ENCODE data around the gene CNDP2.
"Not testable (repeated sequence)": the region's sequence is repeated elsewhere in the genome, so short reads cannot be mapped to it uniquely, and the experiment has no call there.

Gene CNDP2

DNA sequence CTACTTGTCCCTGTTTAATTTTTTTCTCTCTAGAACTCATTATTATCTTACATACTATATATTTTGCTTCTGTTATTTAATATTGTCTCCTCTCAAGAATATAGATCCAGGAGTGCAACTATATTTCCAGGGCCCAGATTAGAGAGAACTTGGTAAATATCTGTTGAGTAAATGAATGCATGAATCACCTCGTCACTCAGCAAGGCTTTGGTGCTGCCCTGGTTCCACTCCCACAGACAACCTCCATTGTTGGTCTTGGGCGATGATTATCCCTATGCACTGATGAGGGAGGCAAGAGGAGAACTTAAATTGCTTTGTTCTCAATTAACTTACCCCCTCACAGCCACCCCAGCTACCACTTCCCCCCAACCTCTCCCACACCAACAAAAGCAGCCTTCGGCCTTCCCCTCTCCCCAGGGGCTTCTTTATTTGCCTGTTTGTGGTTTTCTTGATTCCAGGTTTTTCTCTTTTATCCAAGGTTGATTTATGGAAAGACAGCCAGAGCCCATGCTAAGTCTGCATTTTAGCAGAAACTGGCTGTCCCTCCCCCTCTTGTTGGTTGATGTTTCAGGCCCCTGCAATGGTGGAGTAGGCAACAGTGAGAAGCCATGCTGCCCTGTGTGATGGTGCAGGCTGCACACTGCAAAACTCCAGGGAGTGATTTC, 22.1 kb upstream of the CNDP2 start:
- DNase-seq = no peak

- DNase-seq = peak; percentile 15
Measured at GRCh38 chr18:74476140-74476539, 20.0 kb upstream of the CNDP2 start.

DNA sequence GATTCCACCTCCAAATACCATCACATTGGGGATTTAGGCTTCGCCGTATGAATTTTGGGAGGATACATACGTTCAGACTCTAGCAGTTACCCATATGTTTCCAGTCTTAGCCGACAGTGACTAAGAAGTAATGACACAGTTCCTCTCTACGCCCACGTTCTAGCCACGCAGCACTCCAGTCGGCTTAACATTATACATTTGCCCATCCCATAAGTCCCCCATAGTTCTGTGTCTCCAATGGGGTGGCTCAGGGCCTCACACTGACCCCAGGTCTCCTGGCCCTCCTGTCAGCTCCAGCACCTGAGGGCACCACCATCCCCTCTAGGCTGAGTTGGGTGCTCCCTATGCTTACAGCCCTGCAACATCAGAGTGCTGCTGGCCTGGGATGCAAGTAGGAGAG, 18.4 kb upstream of the CNDP2 start:
- DNase-seq = no peak

- DNase-seq = no peak
Measured at GRCh38 chr18:74478316-74478715, 17.8 kb upstream of the CNDP2 start.

DNA sequence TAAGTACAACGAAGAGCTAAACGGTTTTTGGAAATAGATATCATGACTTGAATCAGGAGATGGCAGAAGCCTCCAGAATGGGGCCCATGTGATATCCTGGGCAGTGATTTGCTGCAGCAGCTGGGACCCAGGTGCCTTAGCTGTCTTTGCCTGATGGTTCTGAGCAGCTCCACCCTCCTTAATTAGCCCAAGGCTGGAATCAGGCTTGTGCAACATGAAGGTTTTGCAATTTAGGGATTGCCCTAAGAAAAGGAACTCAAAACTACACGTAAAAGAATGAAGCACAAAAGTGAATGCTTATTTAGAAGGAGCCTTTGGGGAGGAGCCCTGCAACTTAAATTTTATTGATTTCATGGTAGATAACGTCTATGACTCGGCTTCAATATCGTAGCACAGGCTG, 17.3 kb upstream of the CNDP2 start:
- no peak for DNase-seq

DNA sequence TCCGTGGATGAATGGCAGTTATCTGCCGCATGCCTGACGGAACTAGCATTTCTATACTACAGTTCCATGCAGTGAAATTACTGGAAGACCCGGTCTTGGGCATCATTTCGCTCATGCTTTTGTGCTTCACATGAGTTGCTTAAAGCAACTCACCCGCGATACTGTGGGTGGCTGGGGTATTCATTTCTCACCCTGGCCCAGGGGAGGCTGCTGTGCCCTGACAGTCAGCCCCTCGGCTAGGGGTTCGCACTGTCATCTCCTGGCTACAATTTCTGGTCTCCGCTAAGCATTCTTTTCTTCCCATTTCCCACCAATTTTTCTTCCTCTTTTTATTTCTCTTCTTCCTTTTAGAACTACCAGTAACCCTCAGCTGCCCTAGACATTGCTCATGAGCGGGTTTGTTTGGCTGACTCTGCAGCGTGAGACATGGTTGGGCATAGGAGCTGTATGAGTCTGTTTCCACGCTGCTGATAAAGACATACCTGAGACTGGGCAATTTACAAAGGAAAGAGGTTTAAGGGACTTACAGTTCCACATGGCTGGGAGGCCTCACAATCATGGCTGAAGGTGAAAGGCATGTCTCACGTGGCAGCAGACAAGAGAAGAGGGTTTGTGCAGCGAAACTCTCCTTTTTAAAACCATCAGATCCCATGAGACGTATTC, 16.5 kb upstream of the CNDP2 start:
- no peak for DNase-seq

GRCh38 chr18:74480149-74480651, 16.0 kb upstream of the CNDP2 start:
- DNase-seq = no peak

DNA sequence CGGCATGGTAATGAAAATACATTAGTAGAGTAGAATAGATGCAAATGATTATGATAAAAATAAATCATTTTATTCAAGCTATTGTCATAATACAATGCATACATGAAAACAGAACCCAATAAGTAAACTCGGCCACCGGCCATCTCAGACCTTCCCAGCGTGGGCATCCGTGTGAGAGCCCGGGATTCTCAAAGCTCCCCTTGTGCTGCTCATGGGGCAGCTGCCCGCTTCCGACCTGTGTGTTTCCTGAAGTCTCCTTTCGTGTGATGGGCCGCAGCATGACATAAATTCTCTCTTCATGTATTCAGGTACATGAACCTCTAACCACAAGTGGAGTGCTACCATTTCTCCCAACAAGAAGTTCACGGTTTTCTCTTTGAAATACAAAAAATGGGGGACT, 13.5 kb upstream of the CNDP2 start:
- DNase-seq = no peak

- no peak for DNase-seq
Measured at GRCh38 chr18:74486119-74486849, 9.9 kb upstream of the CNDP2 start.

DNA sequence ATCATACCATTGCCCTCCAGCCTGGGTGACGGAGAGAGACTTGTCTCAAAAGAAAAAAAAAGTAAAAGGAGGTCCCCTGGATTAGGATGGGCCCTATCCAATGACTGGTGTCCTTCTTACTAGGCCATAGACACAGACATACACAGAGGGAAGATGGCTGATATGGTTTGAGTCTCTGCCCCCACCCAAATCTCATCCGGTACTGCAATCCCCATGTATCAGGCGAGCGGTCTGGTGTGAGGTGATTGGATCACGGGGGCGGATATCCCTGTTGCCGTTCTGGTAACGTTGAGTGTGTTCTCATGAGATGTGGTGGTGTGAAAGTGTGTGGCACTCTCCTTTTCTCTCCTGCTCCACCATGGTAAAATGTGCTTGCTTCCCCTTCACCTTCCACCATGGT, 7.8 kb upstream of the CNDP2 start:
- no peak for DNase-seq

DNA sequence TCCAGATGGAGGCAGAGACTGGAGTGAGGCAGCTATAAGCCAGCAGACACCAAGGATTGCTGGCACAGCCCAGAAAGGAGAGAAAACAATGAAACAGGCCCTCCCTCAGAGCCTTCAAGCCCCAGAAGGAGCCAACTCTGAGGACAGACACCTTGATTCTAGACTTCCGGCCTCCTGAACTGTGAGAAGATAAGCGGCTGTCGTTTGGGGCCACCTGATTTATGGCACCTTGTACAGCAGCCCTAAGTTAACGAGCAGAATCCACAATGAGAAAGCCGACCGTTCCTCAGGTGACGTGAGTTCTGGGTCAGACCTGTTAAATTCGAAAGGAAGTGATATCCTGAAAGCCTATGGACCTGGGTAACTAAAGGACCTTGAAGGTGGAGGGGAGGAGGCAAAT, 7.3 kb upstream of the CNDP2 start:
- DNase-seq = no peak

DNA sequence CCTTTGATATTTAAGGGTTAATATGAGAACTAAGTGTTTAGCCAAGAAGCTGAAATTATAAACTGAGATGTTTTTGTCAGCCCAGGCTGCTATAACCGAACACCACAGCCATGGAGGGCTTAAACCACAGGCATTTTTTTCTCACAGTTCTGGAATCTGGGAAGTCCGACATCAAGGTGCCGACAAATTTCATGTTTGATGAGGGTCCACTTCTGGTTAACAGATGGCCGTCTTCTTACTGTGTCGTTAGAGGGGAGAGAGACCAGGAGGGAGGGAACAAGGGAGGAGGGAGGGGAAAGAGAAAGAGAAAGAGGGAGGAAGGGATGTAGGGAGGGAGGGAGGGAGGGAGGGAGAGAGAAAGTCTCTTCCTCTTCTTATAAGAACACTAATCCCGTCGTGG, 6.5 kb upstream of the CNDP2 start:
- no peak for DNase-seq

- no peak for DNase-seq
Measured at GRCh38 chr18:74492259-74492658, 3.9 kb upstream of the CNDP2 start.

DNA sequence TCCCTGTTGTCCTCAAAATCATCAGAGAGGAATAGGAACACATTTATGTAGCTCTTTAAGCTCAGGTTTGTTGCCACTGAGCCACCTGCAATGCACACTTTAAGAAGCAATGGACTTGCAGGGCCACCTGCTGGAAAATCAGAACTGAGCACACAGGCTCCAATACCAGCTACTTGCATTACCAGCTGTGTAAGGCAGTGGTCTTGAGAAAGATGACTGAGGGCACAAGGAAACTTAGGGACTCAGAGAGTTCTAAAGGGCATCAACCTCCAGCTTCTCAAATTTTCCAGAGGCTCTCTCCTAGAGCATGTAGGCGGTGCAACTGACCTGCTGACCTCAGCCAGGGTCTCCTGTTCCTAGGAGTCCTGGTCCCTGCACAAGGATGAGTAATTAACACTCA, 2.5 kb upstream of the CNDP2 start:
- DNase-seq = no peak

DNA sequence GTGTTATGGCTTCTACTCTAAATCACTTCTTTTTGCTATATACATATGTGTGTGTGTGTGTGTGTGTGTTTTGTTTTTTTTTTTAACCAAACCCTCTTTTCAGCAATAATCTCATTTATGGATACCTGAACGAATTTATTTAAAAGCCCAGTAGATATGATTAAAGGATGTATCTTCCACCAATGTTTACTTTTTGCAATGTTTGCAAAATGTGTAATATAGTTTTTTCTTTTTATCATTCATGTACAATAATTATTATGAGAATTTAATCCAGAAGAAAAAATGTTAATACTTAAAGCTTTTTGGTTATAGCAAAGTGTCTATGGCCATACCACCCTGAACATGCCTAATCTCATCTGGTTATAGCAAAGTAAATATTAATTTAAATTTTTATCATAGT, 1.6 kb upstream of the CNDP2 start:
- DNase-seq = no peak

- no peak for DNase-seq
Measured at GRCh38 chr18:74496508-74497323, 553 bp downstream of the CNDP2 start.

GRCh38 chr18:74497324-74497676, 1.1 kb downstream of the CNDP2 start:
- DNase-seq = no peak

DNA sequence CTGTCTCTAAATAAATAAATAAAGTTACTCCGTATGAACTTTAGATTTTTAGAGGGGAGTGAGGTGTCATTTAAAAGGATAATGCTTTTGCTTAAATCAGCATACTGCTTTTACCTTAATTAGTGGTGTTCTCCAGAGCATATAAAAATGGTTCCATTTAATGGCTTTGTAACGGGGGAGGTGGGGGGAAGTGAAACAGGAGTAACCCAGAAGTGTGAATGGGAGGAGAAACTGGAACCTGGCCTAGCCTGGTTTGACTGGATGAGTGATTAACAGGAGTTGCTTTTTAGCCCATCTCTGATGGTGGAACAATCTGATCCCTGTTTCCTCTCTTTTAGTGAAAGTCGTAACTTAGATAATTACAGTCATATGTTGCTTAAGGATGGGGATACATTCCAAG, 1.6 kb downstream of the CNDP2 start:
- DNase-seq = no peak

DNA sequence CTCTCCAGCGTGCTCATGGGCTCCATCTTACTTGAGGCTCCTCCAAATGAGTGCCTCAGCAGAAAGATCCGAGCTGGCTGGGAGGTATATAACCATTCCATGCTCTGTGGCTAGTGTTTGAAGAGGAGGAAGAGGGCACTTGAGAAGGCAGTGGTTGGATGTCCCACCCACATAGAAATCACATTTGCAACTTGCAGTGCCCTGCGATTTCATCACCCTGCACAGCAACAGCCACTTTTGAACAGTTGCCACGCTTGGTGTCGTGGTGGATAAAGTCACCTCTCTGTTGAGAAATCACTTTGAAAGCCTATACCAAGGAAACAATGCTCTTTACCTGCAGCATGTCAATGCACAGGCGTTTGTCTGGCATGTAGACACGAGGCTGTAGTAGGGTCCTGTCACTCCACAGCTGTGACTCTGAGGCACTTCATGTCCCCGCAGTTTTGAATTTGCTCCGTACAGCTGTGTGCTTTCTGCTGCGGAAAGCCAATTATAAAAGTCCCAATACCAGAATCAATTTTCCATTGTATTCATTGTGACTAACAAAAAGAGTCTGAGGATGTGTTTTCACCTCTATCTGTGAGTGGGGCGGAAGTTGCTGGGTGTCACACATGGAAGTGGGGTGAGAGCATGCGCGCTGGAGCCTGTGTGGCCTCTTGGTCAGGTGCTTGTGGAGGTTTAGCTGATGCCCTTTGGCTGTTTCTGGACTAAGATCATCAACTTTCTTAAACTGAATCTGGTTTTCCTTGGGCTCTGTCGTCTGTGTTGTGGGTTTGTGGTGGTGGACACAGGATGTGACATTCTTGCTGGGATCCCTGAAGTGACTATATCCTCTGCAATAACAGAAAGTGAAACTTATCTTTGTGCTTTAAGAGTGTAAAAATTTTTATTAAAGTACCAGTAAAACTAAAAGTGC, 2.8 kb downstream of the CNDP2 start:
- DNase-seq = no peak

DNA sequence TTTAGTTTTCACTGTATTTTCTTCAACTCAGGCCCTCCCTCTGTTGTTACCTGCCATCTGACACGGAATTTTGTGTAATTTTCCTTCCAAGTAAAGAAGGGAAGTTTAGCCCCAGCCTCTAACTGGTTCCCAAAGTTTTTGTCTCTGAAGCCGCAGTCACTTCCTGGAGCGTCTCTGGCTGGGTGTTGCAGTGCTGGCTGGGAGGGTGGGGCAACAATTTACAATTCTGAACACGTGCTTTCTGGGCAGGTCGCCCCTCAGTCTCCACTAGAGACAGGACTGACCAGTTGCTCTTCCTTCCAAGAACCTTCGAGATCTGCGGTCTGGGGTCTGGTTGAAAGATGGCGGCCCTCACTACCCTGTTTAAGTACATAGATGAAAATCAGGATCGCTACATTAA, 3.5 kb downstream of the CNDP2 start:
- DNase-seq = no peak

GRCh38 chr18:74500372-74500771, 4.2 kb downstream of the CNDP2 start:
- no peak for DNase-seq

GRCh38 chr18:74500774-74501173, 4.6 kb downstream of the CNDP2 start:
- DNase-seq = not testable (repeated sequence)

All from NCI-H2227 treated with DMSO at 0.1 percent for 48 hours (cell line).